Measurements from ENCODE around the gene KIT. TPM values are rescaled to one million over a fixed set of nuclear protein-coding genes. Genes with fewer than 3 reads are reported as not detected.

Gene KIT
- total RNA-seq, 2 experiments from 2014 or later, result 0.96 to 11.0 TPM

GRCh38 chr4:54727346-54727745, 69.6 kb downstream of the KIT start:
- Mint-ChIP-seq H3K36me3 (no peaks in the 10 kb centered on the region), H3K4me3 (no peak overlapping the region), H3K27me3 (no peaks in the 10 kb centered on the region), H3K27ac (no peak overlapping the region), H3K9me3 (ENCODE audit: low read depth) (no peaks in the 10 kb centered on the region), H3K4me1 (no peaks in the 10 kb centered on the region)
- ATAC-seq (no peak), DNase-seq (no peak)
- CTCF ChIA-PET, result no interaction called here

- no peak for ATAC-seq
- no peak overlapping the region for H3K4me3 Mint-ChIP-seq
- no peaks in the 10 kb centered on the region for H3K4me1 Mint-ChIP-seq
- CTCF ChIA-PET, result no interaction called here
- no peaks in the 10 kb centered on the region for H3K9me3 Mint-ChIP-seq (ENCODE audit: low read depth)
- no peak overlapping the region for H3K27ac Mint-ChIP-seq
- DNase-seq, result no peak
- no peaks in the 10 kb centered on the region for H3K36me3 Mint-ChIP-seq
- no peaks in the 10 kb centered on the region for H3K27me3 Mint-ChIP-seq
Measured at GRCh38 chr4:54728368-54728767, 70.6 kb downstream of the KIT start.

GRCh38 chr4:54729256-54729655, 71.5 kb downstream of the KIT start:
- H3K4me3 Mint-ChIP-seq, result no peak overlapping the region
- CTCF ChIA-PET, result no interaction called here
- no peak for ATAC-seq
- H3K9me3 Mint-ChIP-seq (ENCODE audit: low read depth), result no peaks in the 10 kb centered on the region
- no peaks in the 10 kb centered on the region for H3K4me1 Mint-ChIP-seq
- no peaks in the 10 kb centered on the region for H3K36me3 Mint-ChIP-seq
- no peak overlapping the region for H3K27ac Mint-ChIP-seq
- DNase-seq, result no peak
- H3K27me3 Mint-ChIP-seq, result no peaks in the 10 kb centered on the region

GRCh38 chr4:54730581-54730980, 72.8 kb downstream of the KIT start:
- Mint-ChIP-seq H3K9me3 (ENCODE audit: low read depth) (no peaks in the 10 kb centered on the region), H3K4me3 (no peak overlapping the region), H3K27me3 (no peaks in the 10 kb centered on the region), H3K4me1 (no peaks in the 10 kb centered on the region), H3K36me3 (no peaks in the 10 kb centered on the region), H3K27ac (no peak overlapping the region)
- ATAC-seq (no peak), DNase-seq (no peak)
- CTCF ChIA-PET, result no interaction called here

GRCh38 chr4:54731552-54731951, 73.8 kb downstream of the KIT start:
- Mint-ChIP-seq H3K4me3 (no peak overlapping the region), H3K36me3 (no peaks in the 10 kb centered on the region), H3K27me3 (no peaks in the 10 kb centered on the region), H3K27ac (no peak overlapping the region), H3K4me1 (no peaks in the 10 kb centered on the region), H3K9me3 (ENCODE audit: low read depth) (no peaks in the 10 kb centered on the region)
- CTCF ChIA-PET, result no interaction called here
- DNase-seq, result no peak
- no peak for ATAC-seq

- Mint-ChIP-seq H3K36me3 (no peaks in the 10 kb centered on the region), H3K4me1 (no peaks in the 10 kb centered on the region)
- CTCF ChIA-PET, result no interaction called here
Measured at GRCh38 chr4:54731976-54732375, 74.2 kb downstream of the KIT start.

GRCh38 chr4:54737421-54737820, 79.7 kb downstream of the KIT start:
- H3K27ac Mint-ChIP-seq, result no peak overlapping the region
- DNase-seq, result no peak
- no peaks in the 10 kb centered on the region for H3K4me1 Mint-ChIP-seq
- peaks cover 2% of the 10 kb centered on the region for H3K9me3 Mint-ChIP-seq (ENCODE audit: low read depth)
- no peaks in the 10 kb centered on the region for H3K36me3 Mint-ChIP-seq
- ATAC-seq, result no peak
- no peaks in the 10 kb centered on the region for H3K27me3 Mint-ChIP-seq
- CTCF ChIA-PET, result no interaction called here
- no peak overlapping the region for H3K4me3 Mint-ChIP-seq

More at GRCh38 chr4:54731976-54732375, 74.2 kb downstream of the KIT start:
- H3K27me3 Mint-ChIP-seq, result no peaks in the 10 kb centered on the region
- no peaks in the 10 kb centered on the region for H3K9me3 Mint-ChIP-seq (ENCODE audit: low read depth)
- no peak overlapping the region for H3K4me3 Mint-ChIP-seq
- no peak for DNase-seq
- H3K27ac Mint-ChIP-seq, result no peak overlapping the region
- ATAC-seq, result no peak

GRCh38 chr4:54741202-54741601, 83.4 kb downstream of the KIT start:
- no peak for ATAC-seq
- no peaks in the 10 kb centered on the region for H3K27me3 Mint-ChIP-seq
- no peak overlapping the region for H3K27ac Mint-ChIP-seq
- H3K4me1 Mint-ChIP-seq, result peaks cover 4% of the 10 kb centered on the region
- peaks cover 2% of the 10 kb centered on the region for H3K9me3 Mint-ChIP-seq (ENCODE audit: low read depth)
- CTCF ChIA-PET, result no interaction called here
- no peak overlapping the region for H3K4me3 Mint-ChIP-seq
- no peaks in the 10 kb centered on the region for H3K36me3 Mint-ChIP-seq
- DNase-seq, result no peak

GRCh38 chr4:54742636-54743399, 85.1 kb downstream of the KIT start:
- Mint-ChIP-seq H3K4me3 (no peak overlapping the region), H3K9me3 (ENCODE audit: low read depth) (peaks cover 2% of the 10 kb centered on the region), H3K36me3 (no peaks in the 10 kb centered on the region), H3K4me1 (peaks cover 9% of the 10 kb centered on the region), H3K27ac (no peak overlapping the region), H3K27me3 (no peaks in the 10 kb centered on the region)
- CTCF ChIA-PET, result no interaction called here
- DNase-seq, result no peak
- no peak for ATAC-seq

- ATAC-seq, result no peak
- no peak for DNase-seq
- H3K4me3 Mint-ChIP-seq, result no peak overlapping the region
- CTCF ChIA-PET, result no interaction called here
- H3K36me3 Mint-ChIP-seq, result no peaks in the 10 kb centered on the region
- H3K27me3 Mint-ChIP-seq, result no peaks in the 10 kb centered on the region
- peaks cover 2% of the 10 kb centered on the region for H3K9me3 Mint-ChIP-seq (ENCODE audit: low read depth)
- peaks cover 9% of the 10 kb centered on the region for H3K4me1 Mint-ChIP-seq
- H3K27ac Mint-ChIP-seq, result no peak overlapping the region
Measured at GRCh38 chr4:54743562-54743961, 85.8 kb downstream of the KIT start.

GRCh38 chr4:54744487-54744886, 86.7 kb downstream of the KIT start:
- DNase-seq, result no peak

GRCh38 chr4:54745031-54745770, 87.4 kb downstream of the KIT start:
- CTCF ChIA-PET, result no interaction called here
- no peaks in the 10 kb centered on the region for H3K36me3 Mint-ChIP-seq
- DNase-seq, result no peak
- no peak for ATAC-seq
- peaks cover 2% of the 10 kb centered on the region for H3K9me3 Mint-ChIP-seq (ENCODE audit: low read depth)
- H3K27me3 Mint-ChIP-seq, result no peaks in the 10 kb centered on the region
- no peak overlapping the region for H3K4me3 Mint-ChIP-seq
- H3K27ac Mint-ChIP-seq, result no peak overlapping the region
- H3K4me1 Mint-ChIP-seq, result peaks cover 9% of the 10 kb centered on the region

More at GRCh38 chr4:54744487-54744886, 86.7 kb downstream of the KIT start:
- Mint-ChIP-seq H3K27ac (no peak overlapping the region), H3K4me3 (no peak overlapping the region), H3K36me3 (no peaks in the 10 kb centered on the region), H3K4me1 (peaks cover 9% of the 10 kb centered on the region), H3K9me3 (ENCODE audit: low read depth) (peaks cover 2% of the 10 kb centered on the region), H3K27me3 (no peaks in the 10 kb centered on the region)
- no peak for ATAC-seq
- CTCF ChIA-PET, result no interaction called here

GRCh38 chr4:54746218-54746617, 88.5 kb downstream of the KIT start:
- CTCF ChIA-PET, result no interaction called here
- H3K4me1 Mint-ChIP-seq, result peaks cover 9% of the 10 kb centered on the region
- ATAC-seq (no peak), DNase-seq (no peak)
- no peak overlapping the region for H3K27ac Mint-ChIP-seq
- H3K4me3 Mint-ChIP-seq, result no peak overlapping the region
- no peaks in the 10 kb centered on the region for H3K27me3 Mint-ChIP-seq
- no peaks in the 10 kb centered on the region for H3K36me3 Mint-ChIP-seq
- H3K9me3 Mint-ChIP-seq (ENCODE audit: low read depth), result peaks cover 2% of the 10 kb centered on the region

- H3K36me3 Mint-ChIP-seq, result no peaks in the 10 kb centered on the region
- H3K4me1 Mint-ChIP-seq, result peaks cover 20% of the 10 kb centered on the region
- CTCF ChIA-PET, result no interaction called here
- DNase-seq, result no peak
- H3K9me3 Mint-ChIP-seq (ENCODE audit: low read depth), result no peaks in the 10 kb centered on the region
- H3K27me3 Mint-ChIP-seq, result no peaks in the 10 kb centered on the region
- ATAC-seq, result no peak
- no peak overlapping the region for H3K27ac Mint-ChIP-seq
- H3K4me3 Mint-ChIP-seq, result no peak overlapping the region
Measured at GRCh38 chr4:54750341-54750740, 92.6 kb downstream of the KIT start.
